ENCODE data around the gene BAHD1. TPM values are rescaled to one million over a fixed set of nuclear protein-coding genes. Genes with fewer than 3 reads are reported as not detected.

Gene BAHD1
- total and polyA plus RNA-seq, 2 donors (not counting 3 experiments of a cell fraction or from before 2014, with no cell fraction given), result 6.3 to 19.1 TPM

GRCh38 chr15:40506964-40507571, 66.3 kb downstream of the BAHD1 start:
- Histone ChIP-seq H3K9ac (replicated peaks; ENCODE audit: extremely low read depth, insufficient read depth, low read length) (no peak overlapping the region), H3K27ac (ENCODE audit: insufficient read depth, low read depth, low read length) (no peak overlapping the region), H3K9me1 (replicated peaks; ENCODE audit: control insufficient read depth, extremely low read depth, insufficient read depth, low read length) (no peaks in the 10 kb centered on the region), H3K4me1 (ENCODE audit: control insufficient read depth, extremely low read depth, insufficient read depth, low read length) (no peaks in the 10 kb centered on the region), H3K79me2 (ENCODE audit: control insufficient read depth, insufficient read depth, low read length) (no peaks in the 10 kb centered on the region), H3K4me3 (replicated peaks in 1 of 3; ENCODE audit: insufficient read depth in 1 of 3, low read depth in 1 of 3, low read length in 3 of 3) (peak overlapping the region in 2 of 3 experiments; percentile 11 to 51), H4K20me1 (replicated peaks; ENCODE audit: control insufficient read depth, extremely low read depth, insufficient read depth, low read length) (no peaks in the 10 kb centered on the region), H3K4me2 (ENCODE audit: insufficient read depth, low read length) (peak overlapping the region; percentile 79), H3K9me3 (replicated peaks; ENCODE audit: control insufficient read depth, insufficient read depth, low read length) (no peaks in the 10 kb centered on the region), H3K36me3 (ENCODE audit: control insufficient read depth in 2 of 2, extremely low read depth in 1 of 2, insufficient read depth in 2 of 2, low read length in 2 of 2) (no peaks in the 10 kb centered on the region), H2AFZ (ENCODE audit: low read depth, low read length) (peak overlapping the region; percentile 93), H3K27me3 (ENCODE audit: control insufficient read depth in 2 of 2, insufficient read depth in 2 of 2, low read length in 2 of 2) (peaks cover 0 to 3% of the 10 kb centered on the region in 2 experiments)
- ChIA-PET POLR2A (no interaction called here), CTCF (interaction anchor here (0.6 to 1.6 kb wide), 19 partner anchors 10 to 163 kb away, joined by 3 to 6 read pairs (median 4); partner anchors contain the start of genes BAHD1 and RPUSD2)
- intact Hi-C loops (cut with micrococcal nuclease), result loop anchor here (1.0 to 5.0 kb wide), 4 partner anchors 36 to 163 kb away; partner anchors contain the start of genes BAHD1 and CHST14
- no peak for TF ChIP-seq EZH2 (IDR thresholded peaks at IDR 0.05; ENCODE audit: borderline replicate concordance, low read depth, low read length, severe bottlenecking)
- no peak for TF ChIP-seq JUN (IDR thresholded peaks at IDR 0.05; ENCODE audit: borderline replicate concordance, insufficient read depth, insufficient read length, low read depth)
- peak; percentile 64 to 83 for TF ChIP-seq CTCF (IDR thresholded peaks at IDR 0.05; ENCODE audit: extremely low read depth in 1 of 2, insufficient read depth in 1 of 2, low read depth in 1 of 2, low read length in 2 of 2)
- BruUV-seq (replicated peaks), result no TSS peak
- dilution Hi-C loops (cut with MboI; ENCODE audit: extremely low pct_ligation_motif_present, low sequenced_read_pairs), result no loop called here
- peak; percentile 76 for DNase-seq (ENCODE audit: low read depth, low spot score)
- FAIRE-seq, result peak; percentile 89

GRCh38 chr15:40508216-40508615, 67.5 kb downstream of the BAHD1 start:
- H3K4me1 ChIP-seq (ENCODE audit: control insufficient read depth, extremely low read depth, insufficient read depth, low read length), result no peaks in the 10 kb centered on the region
- H3K27me3 ChIP-seq (ENCODE audit: control insufficient read depth in 2 of 2, insufficient read depth in 2 of 2, low read length in 2 of 2), result peaks cover 0 to 2% of the 10 kb centered on the region in 2 experiments
- no peak overlapping the region for H3K9ac ChIP-seq (replicated peaks; ENCODE audit: extremely low read depth, insufficient read depth, low read length)
- no peaks in the 10 kb centered on the region for H3K9me3 ChIP-seq (replicated peaks; ENCODE audit: control insufficient read depth, insufficient read depth, low read length)
- no peak for DNase-seq (ENCODE audit: low read depth, low spot score)
- TF ChIP-seq FOS (IDR thresholded peaks at IDR 0.05; ENCODE audit: borderline replicate concordance, insufficient read depth, low read length), result no peak
- no peak for TF ChIP-seq MAX (IDR thresholded peaks at IDR 0.05; ENCODE audit: insufficient read depth, insufficient read length)
- TF ChIP-seq GATA2 (IDR thresholded peaks at IDR 0.05; ENCODE audit: insufficient read depth, insufficient read length, low read depth, low read length), result no peak
- TF ChIP-seq MYC (IDR thresholded peaks at IDR 0.05; ENCODE audit: low read depth, low read length), result no peak
- TF ChIP-seq POLR2A (IDR thresholded peaks at IDR 0.05; ENCODE audit: low read depth, low read length), result no peak
- no peak for TF ChIP-seq CTCF (IDR thresholded peaks at IDR 0.05; ENCODE audit: extremely low read depth in 1 of 2, insufficient read depth in 1 of 2, low read depth in 1 of 2, low read length in 2 of 2)
- no peak for TF ChIP-seq JUN (IDR thresholded peaks at IDR 0.05; ENCODE audit: borderline replicate concordance, insufficient read depth, insufficient read length, low read depth)
- no peak for TF ChIP-seq EZH2 (IDR thresholded peaks at IDR 0.05; ENCODE audit: borderline replicate concordance, low read depth, low read length, severe bottlenecking)
- no peak for TF ChIP-seq POLR2AphosphoS5 (IDR thresholded peaks at IDR 0.05; ENCODE audit: insufficient read depth, low read depth, low read length)
- no peaks in the 10 kb centered on the region for H4K20me1 ChIP-seq (replicated peaks; ENCODE audit: control insufficient read depth, extremely low read depth, insufficient read depth, low read length)
- POLR2A ChIA-PET, result no interaction called here
- H3K4me2 ChIP-seq (ENCODE audit: insufficient read depth, low read length), result no peak overlapping the region
- no TSS peak for BruUV-seq (replicated peaks)
- dilution Hi-C loops (cut with MboI; ENCODE audit: extremely low pct_ligation_motif_present, low sequenced_read_pairs), result no loop called here
- H3K27ac ChIP-seq (ENCODE audit: insufficient read depth, low read depth, low read length), result no peak overlapping the region
- no peaks in the 10 kb centered on the region for H3K9me1 ChIP-seq (replicated peaks; ENCODE audit: control insufficient read depth, extremely low read depth, insufficient read depth, low read length)
- CTCF ChIA-PET, result interaction anchor here (0.6 to 1.0 kb wide), 3 partner anchors 11 to 214 kb away, joined by 3 to 4 read pairs (median 3); partner anchors contain the start of gene BAHD1
- H3K36me3 ChIP-seq (ENCODE audit: control insufficient read depth in 2 of 2, extremely low read depth in 1 of 2, insufficient read depth in 2 of 2, low read length in 2 of 2), result no peaks in the 10 kb centered on the region
- no peaks in the 10 kb centered on the region for H3K79me2 ChIP-seq (ENCODE audit: control insufficient read depth, insufficient read depth, low read length)
- no peak overlapping the region for H3K4me3 ChIP-seq (replicated peaks in 1 of 3; ENCODE audit: insufficient read depth in 1 of 3, low read depth in 1 of 3, low read length in 3 of 3)
- no peak overlapping the region for H2AFZ ChIP-seq (ENCODE audit: low read depth, low read length)
- FAIRE-seq, result no peak
- intact Hi-C loops (cut with micrococcal nuclease), result loop anchor here (5.0 kb wide), 2 partner anchors 66 to 141 kb away; partner anchors contain the start of gene BAHD1
